Midbrain (tissue), 1 donor: Measurements from ENCODE around the gene SLC27A3.
"Not testable (repeated sequence)": the region's sequence is repeated elsewhere in the genome, so short reads cannot be mapped to it uniquely, and the experiment has no call there.

ENCODE experiments used
- DNase-seq: peaks from one replicate; lab custom pipeline; 2025; lab: John Stamatoyannopoulos, UW

SLC27A3 gene

DNA sequence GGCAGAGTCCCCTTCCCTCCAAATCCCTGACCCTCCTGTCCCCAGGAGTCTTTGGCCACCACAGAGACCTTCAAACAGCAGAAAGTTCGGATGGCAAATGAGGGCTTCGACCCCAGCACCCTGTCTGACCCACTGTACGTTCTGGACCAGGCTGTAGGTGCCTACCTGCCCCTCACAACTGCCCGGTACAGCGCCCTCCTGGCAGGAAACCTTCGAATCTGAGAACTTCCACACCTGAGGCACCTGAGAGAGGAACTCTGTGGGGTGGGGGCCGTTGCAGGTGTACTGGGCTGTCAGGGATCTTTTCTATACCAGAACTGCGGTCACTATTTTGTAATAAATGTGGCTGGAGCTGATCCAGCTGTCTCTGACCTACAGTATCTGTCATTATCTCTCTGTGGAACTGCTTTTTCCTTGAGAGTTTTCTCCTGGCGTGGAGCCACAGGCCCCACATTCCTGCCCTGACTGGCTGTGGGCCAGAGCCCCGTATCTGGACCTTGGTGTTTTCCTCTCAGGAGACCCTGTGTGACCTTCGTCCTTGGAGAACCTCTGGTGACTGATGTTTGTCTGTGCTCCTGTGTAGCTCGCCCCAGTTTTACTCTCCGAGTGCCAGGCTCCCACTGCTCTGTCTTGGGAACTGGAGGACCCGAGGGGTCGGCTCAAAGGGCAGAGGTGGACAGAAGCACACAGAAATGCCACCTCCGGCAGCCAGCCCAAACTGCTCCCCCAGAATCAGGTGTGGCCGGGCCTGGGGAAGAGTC, 4.8 kb downstream of the SLC27A3 start:
- no peak for DNase-seq

DNA sequence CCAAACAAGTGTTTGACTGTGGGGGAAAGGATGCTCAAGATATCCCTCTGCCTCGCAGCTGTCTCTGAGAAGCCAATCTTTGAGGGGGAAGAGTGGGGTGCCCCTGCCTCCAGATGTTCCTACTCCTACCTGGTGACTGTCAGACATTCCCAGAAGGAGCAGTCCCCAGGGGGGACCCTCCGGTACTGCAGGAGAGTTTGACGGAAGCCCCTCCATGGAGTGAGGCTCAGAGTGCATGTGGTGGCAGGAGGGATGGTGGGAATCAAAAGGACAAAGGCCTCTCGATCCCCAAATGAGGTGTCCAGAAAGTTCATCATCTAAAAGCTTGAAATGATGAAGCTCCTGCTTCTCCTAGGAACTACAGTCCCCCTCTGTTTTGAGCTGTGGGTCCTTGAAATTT, 5.3 kb downstream of the SLC27A3 start:
- no peak for DNase-seq

DNA sequence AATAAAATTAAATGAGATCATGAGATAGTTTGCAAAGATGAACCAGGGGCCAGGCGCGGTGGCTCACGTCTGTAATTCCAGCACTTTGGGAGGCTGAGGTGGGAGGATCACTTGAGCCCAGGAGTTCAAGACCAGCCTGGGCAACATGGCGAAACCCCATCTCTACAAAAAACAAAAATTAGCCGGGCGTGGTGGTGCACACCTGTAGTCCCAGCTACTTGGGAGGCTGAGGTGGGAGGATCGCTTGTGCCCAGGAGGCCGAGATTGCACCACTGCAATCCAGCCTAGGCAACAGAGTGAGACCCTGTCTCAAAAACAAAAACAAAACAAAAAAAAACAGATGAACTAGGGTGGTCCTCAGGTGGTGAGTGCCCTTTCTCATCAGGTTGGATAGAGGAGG, 7.4 kb downstream of the SLC27A3 start:
- DNase-seq: not testable (repeated sequence)

DNA sequence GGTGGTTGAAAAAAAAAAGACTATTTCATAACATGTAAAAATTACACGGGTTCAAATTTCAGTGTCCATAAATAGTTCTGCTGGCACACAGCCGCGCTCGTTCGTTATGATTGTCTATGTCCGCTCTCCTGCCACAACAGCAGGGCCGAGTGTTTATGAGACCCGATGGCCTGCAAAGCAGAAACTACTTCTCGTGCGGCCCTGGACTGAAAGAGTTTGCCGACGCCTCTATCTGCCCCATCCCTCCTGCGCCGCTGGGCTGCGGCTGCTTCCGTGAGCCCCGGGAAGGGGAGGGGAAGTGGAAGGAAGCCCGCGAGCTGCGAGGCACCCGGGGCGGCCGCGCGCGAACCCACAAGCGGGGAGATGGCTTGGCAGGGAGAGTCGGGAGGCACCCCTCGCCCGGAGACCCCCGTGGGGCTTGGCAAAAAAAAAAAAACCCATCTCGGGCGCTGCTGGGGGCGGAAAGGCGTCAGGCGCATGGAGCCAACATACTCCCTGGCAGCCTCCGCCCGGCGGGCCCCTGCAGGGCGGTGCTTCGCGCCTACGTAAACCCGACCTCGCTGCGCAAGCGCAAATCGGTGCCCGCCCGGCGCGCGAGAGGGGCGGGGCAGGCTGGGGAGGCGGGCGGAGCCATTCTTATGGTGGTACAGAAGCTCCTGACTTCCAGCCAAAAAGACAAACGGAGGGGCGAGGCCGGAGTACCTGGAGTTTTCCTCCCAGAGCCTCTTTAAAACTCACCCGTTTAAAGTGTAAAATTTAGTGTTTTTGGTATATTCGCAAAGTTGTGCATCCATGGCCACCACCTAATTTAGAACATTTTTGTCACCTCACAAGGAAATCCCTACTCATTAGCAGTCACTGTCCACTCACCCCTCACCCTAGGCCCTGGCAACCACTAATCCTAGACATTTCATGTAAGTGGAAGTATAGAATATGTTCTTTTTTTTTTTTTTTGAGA, 8.3 kb downstream of the SLC27A3 start:
- peak; percentile 94 for DNase-seq

DNA sequence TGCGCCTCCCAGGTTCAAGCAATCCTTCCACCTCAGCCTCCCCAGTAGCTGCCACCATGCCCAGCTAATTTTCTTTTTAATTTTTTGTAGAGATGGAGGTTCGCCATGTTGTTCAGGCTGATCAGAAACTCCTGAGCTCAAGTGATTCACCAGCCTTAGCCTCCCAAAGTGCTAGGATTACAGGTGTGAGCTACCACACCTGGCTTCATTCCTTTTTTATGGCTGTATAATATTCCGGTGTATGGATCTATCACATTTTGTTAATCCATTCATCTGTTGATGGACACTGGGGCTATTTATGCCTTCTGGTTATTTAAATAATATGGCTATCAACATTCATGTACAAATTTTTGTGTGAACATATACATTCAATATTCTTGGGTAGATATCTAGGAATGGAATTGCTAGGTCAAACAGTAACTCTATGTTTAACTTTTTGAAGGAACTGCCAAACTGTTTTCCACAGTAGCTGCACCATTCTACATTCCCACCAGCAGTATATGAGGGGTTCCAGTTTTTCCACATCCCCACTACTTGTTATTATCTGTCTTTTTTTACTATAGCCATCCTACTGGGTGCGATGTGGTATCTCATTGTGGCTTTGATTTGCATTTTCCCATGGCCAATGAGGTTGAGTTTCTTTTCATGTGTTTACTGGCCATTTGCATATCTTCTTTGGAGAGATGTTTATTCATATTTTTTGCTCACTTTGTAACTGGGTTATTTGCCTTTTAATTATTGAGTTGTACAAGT, 11.0 kb downstream of the SLC27A3 start:
- DNase-seq: no peak

DNA sequence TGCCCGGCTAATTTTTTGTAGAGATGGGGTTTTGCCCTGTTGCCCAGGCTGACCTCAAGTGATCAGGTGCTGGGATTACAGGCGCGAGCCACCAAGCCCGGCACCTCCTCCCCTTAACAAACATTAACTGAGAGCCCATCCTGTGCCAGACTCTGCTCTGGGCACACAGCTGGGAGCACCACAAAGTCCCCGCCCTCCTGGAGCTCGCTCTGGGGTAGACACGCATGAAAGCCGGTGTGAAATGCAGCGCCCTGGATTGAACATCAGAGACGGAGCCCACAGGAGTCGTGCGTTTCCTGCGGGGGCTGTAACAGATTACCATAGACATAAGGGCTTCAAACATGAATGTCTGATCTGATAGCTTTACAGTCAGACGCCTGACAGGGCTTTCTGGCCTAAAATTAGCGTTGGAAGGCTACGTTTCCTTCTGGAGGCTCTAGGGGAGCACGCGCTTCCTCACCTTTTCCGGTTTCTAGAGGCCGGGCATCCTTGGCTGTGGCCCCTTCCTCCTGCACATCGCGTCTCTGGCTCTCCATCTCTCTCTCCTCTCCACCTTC, 14.3 kb downstream of the SLC27A3 start:
- no peak for DNase-seq

DNA sequence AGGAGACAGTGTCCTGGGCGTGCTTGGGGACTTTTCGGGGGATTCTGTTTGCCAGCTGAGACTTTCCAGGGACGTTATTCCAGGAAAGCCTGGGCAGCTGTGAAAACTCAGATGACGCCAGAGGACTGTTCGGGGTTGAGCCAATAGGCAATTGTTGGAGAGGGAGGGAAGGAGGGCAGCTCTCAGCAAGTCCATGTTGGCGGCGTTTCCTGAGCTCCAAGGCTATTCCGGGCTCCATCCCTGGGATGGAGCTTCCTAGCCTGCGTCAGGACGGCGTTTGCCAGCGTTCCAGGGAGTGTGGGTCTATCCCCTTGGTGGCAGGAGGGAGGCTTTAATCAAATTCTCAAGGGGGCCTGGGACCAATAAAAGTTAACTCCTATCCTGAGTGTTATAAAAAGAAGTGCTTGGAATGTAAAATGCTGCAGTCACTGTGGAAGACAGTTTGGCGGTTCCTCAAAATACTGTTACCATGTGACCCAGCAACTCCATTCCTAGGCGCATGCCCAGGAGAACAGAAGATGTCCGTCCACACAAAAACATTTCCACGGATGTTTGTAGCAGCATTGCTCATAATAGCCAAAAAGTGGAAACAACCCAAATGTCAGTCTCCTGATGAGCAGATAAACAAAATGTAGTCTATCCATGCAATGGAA, 15.2 kb downstream of the SLC27A3 start:
- peak; percentile 84 for DNase-seq

DNA sequence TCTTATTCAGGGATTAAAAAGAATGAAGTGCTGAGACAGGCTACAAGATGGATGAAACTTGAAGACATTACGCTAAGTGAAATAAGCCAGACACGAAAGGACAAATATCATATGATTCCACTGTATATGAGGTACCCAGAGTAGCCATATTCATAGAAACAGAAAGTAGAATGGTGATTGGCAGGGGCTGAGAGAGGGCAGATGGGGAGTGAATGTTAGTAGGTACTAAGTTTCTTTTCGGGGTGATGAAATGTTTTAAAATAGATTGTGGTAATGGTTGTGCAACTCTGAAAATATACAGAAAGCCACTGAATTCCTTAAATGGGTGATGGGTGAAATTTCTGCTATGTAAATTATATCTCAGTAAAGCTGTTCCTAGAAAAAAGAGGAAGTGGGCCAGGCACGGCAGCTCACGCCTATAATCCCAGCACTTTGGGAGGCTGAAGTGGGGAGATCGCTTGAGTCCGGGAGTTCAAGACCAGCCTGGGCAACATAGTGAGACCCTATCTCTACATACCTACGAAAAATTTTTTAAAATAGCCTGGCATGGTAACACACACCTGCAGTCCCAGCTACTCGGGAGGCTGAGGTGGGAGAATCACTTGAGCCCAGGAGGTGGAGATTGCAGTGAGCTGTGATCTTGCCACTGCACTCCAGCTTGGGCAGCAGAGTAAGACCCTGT, 15.9 kb downstream of the SLC27A3 start:
- peak; percentile 67 for DNase-seq

DNA sequence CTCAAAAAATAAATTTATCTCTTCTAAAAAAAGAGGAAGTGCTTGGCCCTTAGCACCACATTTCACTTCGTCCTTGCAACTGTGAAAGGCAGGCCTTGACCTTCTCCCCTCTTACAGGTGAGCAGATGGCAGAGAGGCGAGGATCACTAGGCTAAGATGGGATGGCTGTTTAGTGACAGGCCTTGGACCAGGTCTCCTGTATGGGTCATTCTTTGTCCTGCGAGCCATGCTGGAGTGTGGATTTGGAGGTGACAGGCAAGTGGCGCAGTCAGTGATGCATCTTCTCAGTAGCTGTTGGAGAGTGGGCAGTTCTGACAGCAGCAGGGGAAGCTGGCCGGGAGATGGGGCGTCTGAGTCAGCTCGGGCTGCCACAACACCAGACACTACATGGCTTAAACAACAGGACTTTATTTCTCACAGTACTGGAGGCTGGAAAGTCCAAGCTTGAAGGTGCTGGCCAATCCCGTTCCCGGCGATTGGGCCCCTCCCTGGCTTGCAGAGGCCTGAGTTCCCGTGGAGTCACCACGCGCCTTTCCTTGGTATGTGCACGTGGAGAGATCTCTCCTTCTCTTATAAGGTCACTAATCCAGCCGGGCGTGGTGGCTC, 16.5 kb downstream of the SLC27A3 start:
- no peak for DNase-seq

DNA sequence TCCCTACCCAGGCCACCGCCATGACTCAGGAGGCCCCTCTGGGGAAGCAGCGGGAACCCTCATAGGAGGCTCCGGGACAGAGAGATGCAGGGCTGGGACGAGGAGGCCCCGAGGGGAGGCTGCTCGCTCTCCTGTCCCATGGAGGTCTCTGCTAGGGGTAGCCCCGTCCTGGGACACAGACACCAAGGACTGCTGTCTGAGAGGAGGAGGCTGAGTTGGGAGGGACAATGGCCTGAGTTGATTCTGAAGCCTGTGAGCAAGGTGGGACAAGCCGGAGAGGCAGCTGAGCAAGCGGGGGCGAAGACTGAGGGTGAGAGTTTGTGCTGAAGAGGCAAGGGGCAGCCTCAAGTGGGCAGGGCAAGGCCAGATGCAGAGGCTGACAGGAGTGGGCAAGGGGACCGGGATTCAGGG, 17.4 kb downstream of the SLC27A3 start:
- no peak for DNase-seq

DNA sequence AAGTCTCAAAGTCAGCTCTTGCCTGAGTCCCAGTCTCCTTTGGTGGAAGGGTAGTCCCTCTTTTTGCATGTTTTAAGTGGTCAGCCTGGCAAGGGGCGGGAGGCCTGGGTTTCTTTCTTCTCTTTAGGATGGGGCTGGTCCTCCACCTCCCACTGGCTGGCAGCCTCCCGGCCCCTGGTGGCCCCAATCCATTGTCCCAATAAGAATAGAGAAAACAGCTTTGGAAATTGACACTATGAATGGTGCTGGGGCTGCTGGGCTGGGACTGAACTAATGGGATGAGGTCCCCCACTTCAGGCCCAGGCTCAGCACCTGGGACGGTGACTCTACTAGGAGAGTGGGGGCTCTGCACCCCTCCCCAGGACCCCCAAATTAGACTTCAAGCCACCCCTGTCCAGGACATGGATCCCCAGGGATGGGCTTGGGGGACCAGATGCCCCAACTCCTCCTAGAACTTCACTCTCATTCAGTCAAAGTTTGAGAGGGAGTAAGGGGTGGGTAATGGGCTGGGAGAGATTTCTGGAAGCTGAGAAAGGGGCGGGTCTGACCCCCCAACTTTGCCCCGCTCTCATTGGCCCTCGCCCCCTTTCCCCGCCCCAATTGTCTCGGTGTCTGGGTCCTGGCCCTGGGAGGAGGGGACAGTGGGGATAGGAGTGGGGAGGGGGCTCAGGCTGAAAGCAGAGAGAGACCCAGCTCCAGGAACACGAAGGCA, 18.2 kb downstream of the SLC27A3 start:
- no peak for DNase-seq

DNA sequence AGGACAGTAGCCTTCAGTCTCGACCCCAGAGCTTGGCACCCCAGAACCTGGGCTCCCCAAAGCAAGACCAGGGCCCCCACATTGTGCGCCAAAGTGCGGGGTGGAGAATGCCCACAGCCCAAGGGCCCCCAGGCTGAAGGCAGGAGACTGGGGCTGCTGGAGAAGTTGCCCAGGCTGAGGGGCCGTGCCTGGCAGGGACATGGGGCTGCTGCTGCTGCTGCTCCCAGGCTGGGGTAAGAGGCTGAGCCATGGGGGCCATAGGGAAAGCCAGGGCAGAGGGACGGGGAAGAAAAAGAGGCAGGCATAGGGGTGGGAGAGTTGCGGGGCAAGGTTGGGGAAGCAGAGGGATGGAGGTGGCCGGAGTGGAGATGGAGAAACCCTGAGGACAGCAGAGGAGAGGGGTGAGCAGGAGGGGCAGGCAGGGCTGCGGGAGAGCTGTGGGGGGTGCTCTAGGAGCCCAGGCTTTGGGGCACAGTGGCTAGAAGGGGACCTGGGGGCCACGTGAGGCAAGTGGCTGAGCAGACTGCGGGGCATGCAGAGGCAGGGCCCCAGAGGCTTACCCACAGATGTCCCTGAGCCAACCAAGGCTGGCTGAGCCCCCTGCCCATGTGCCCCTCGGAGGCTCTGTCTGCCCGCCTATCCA, 18.9 kb downstream of the SLC27A3 start:
- no peak for DNase-seq

DNA sequence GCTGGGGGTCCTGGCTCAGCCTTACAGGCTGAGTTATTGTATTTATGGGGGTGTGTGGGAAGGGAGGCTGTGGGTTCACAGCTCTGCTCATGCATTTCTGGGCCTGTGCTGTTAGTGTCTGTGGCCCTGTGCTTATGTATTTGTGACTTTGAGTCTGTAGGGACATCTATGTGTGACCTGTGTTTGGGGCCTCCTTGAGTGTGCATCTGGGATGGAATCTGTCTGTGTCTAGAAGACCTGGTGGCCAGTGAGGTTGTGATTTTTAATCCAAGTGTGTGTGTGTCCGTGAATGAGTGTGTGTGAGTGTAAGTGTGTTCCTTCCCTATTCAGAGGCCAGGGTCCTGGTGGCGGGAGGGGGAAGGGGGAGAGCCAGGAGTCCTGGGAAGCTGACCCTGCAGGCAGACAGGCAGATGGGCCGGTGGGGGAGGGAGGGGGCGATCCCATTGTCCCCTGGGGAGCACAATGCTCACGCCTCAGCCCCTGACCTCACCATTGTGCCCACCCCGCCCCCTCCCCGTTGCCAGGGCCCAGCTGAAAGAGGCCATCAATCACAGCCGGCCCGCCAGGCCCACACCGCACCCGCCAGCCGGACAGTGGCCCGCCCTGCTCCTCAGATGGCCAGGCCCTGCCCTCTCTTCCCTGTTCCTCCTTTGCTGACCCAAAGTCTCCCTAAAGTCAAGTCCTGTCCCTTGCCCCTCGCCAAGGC, 19.6 kb downstream of the SLC27A3 start:
- no peak for DNase-seq

DNA sequence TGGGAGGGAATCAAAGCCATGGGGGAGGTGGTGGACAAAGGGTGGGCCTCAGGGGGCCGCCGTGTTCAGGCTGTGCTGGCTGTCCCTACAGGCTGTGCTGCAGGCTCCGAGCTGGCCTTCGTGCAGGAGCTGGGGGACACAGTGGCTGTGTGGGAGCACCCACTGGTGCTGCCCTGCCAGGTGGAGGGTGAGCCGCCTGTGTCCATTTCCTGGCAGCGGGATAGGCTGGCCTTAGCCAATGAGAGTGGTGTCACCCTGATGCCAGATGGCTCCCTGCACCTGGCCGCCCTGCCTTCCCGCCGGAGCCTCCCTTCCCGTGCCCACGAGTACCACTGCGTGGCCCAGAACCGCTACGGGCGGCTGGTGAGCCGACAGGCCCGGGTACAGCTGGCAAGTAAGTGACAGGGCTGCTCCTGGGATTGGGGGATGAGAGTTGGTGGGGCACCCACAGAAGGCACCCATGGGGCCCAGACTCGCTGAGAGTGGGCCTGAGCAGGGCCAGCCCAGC, 20.2 kb downstream of the SLC27A3 start:
- no peak for DNase-seq

DNA sequence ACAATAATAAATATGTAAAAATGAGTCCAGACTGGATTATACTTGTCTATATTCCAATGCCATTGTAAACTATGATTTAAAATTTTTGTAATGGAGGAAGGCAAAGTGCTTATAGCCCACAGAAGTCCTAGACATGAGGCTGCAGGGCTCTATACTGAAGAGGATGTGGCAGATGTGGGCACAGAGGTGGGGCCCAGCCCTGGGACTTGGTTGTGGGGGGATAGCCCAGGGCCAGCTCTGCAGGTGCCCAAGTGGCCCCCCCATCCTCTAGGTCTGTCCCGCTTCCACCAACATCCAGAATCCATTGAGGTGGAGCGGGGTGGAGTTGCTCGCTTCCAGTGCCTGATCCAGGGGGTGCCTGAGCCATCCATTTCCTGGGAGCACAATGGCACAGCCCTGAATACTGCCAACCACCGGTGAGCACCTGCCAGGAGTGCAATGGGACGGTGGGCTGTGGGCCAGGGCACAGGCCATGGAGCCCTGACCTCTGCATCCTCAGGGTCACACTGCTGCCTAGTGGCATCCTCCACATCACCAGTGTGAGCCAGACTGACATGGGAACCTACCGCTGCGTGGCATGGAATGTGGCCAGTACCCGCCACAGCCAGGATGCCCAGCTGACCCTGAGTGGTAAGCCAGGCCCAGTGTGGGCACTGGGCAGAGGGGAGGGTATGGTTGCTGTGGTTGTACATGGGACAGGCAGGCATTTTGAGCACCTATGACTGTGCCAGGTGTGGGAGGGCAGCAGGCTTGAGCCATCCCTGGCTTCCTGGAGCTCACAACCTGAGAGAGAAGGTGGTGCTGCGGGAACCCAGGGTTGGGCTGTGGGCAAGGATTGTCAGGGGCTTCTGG, 21.0 kb downstream of the SLC27A3 start:
- no peak for DNase-seq

DNA sequence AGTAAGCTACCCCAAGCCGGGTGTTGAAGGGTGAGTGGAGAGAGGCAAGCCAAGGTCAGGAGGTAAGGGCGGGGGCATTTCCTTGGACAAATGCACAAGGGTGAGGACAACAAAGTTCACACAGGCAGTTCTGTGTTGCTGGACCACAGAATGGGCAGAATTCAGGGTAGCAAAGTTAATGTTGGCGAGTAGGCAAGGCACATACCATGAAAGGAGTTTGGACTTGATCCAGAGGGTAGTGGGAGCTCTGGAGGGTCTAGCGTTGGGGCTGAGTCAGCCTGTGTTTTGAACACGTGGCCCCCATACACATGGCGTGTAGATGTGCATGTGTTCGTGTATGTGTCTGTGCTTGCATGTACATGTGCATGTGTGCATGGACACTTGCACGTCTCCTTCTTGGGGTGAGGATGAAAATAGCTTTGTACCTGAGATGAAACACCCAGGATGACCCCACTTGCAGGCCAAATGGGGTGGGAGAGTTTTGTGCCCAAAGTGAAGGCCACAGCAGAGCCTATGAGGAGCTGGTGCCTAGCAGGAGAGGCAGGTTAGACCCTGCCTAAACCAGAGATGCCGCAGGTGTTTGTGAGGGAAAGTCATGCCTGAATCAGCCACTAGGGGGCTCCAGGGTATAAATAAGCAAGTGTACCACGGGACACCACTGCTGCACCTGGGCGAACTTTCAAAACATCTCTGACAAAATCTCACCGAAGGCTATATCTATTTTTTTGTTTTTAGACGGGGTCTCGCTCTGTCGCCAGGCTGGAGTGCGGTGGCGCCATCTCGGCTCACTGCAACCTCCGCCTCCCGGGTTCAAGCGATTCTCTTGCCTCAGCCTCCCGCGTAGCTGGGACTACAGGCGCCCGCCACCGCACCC, 21.8 kb downstream of the SLC27A3 start:
- peak; percentile 42 for DNase-seq

DNA sequence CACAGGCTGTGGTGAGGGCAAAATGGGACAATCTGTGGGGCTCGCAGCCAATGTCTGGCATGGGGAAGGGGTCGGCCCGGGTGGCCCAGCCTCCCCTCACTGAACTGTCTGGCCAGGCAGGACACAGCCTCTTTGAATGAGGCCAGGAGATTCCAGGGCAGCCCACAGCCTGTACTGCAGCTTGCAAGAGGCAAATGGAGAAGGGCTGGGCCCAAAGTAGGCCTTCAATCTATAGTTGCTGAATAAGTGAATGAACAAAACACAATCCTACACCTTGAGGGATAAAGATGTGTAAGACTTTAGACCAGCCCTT, 23.2 kb downstream of the SLC27A3 start:
- DNase-seq: no peak
